Neuronal stem cell (in vitro differentiated cells): ENCODE data around the gene STEAP1B.

ENCODE experiments used
- DNase-seq: peaks from one replicate; pipeline ENCODE4 v3.0.0-alpha.2; 2013; ENCODE audit warnings: low spot score
- H2AFZ ChIP-seq: one replicate; pipeline ENCODE4 v1.6.1; 2013; ENCODE audit warnings: mild to moderate bottlenecking, low read length, inconsistent platforms
- H2AK5ac ChIP-seq: 2 replicates; pipeline ENCODE4 v1.6.1; 2013; ENCODE audit warnings: low read depth, mild to moderate bottlenecking, inconsistent platforms, low read length, moderate library complexity, mixed read lengths
- H2BK120ac ChIP-seq: 2 replicates; pipeline ENCODE4 v1.6.1; 2013; ENCODE audit warnings: low read depth, mild to moderate bottlenecking, inconsistent platforms, low read length, moderate library complexity, mixed read lengths
- H2BK12ac ChIP-seq: one replicate; pipeline ENCODE4 v1.6.1; 2013; ENCODE audit warnings: low read length, inconsistent platforms
- H2BK15ac ChIP-seq: 2 replicates; pipeline ENCODE4 v1.6.1; 2013; ENCODE audit warnings: mild to moderate bottlenecking, low read length, inconsistent platforms, mixed read lengths
- H2BK5ac ChIP-seq: one replicate; pipeline ENCODE4 v1.6.1; 2013; ENCODE audit warnings: inconsistent platforms, mild to moderate bottlenecking, low read length, moderate library complexity
- H3K14ac ChIP-seq: one replicate; pipeline ENCODE4 v1.6.1; 2013; ENCODE audit warnings: low read length, inconsistent platforms
- H3K18ac ChIP-seq: 2 replicates; pipeline ENCODE4 v1.6.1; 2013; ENCODE audit warnings: low read length, inconsistent platforms
- H3K23ac ChIP-seq: 2 replicates; pipeline ENCODE4 v1.6.1; 2013; ENCODE audit warnings: low read depth, mild to moderate bottlenecking, mixed read lengths, low read length, inconsistent platforms; ENCODE audit not compliant: poor library complexity
- H3K27ac ChIP-seq: replicated peaks from 3 replicates; pipeline ENCODE4 v1.5.1; 2013; ENCODE audit warnings: low read length, inconsistent platforms
- H3K27me3 ChIP-seq, 3 experiments: 2 replicates each; pipeline ENCODE4 v1.6.1; 2013; ENCODE audit warnings: low read length in 3 of 3, mild to moderate bottlenecking in 2 of 3, inconsistent platforms in 1 of 3, low read depth in 1 of 3, mixed read lengths in 1 of 3, moderate library complexity in 1 of 3; ENCODE audit not compliant: control insufficient read depth in 3 of 3, insufficient read depth in 3 of 3
- H3K36me3 ChIP-seq, 2 donors: replicated peaks in 1 of 2; 2 replicates each; pipeline ENCODE4 v1.6.1; 2013; ENCODE audit warnings: low read length in 2 of 2; ENCODE audit not compliant: control insufficient read depth in 2 of 2, insufficient read depth in 2 of 2
- H3K4ac ChIP-seq: 2 replicates; pipeline ENCODE4 v1.6.1; 2013; ENCODE audit warnings: inconsistent platforms, mild to moderate bottlenecking, low read length, moderate library complexity
- H3K4me1 ChIP-seq, 2 donors: 1 replicate in 1 of 2; 2 replicates in 1 of 2; pipeline ENCODE4 v1.6.1; 2013; ENCODE audit warnings: low read length in 2 of 2, low read depth in 1 of 2; ENCODE audit not compliant: control insufficient read depth in 2 of 2, insufficient read depth in 1 of 2
- H3K4me2 ChIP-seq: one replicate; pipeline ENCODE4 v1.6.1; 2013; ENCODE audit warnings: mild to moderate bottlenecking, low read length, inconsistent platforms; ENCODE audit not compliant: insufficient read depth, poor library complexity, severe bottlenecking
- H3K4me3 ChIP-seq, 2 donors: 2 replicates each; pipeline ENCODE4 v1.5.1; 2013; ENCODE audit warnings: low read length in 2 of 2, mild to moderate bottlenecking in 2 of 2, inconsistent platforms in 1 of 2, moderate library complexity in 1 of 2
- H3K79me1 ChIP-seq: one replicate; pipeline ENCODE4 v1.6.1; 2013; ENCODE audit warnings: low read depth, mild to moderate bottlenecking, inconsistent platforms, low read length, moderate library complexity
- H3K9ac ChIP-seq: one replicate; pipeline ENCODE4 v1.6.1; 2013; ENCODE audit warnings: mild to moderate bottlenecking, low read depth, low read length, inconsistent platforms; ENCODE audit not compliant: poor library complexity
- H3K9me3 ChIP-seq, 2 donors: replicated peaks in 1 of 2; 2 replicates each; pipeline versions ENCODE3 to v1.6.1; 2013; ENCODE audit warnings: low read length in 2 of 2, mild to moderate bottlenecking in 2 of 2, inconsistent platforms in 1 of 2, low read depth in 1 of 2, mixed read lengths in 1 of 2, moderate library complexity in 1 of 2; ENCODE audit not compliant: control insufficient read depth in 2 of 2, insufficient read depth in 1 of 2
- H4K8ac ChIP-seq: one replicate; pipeline ENCODE4 v1.6.1; 2013; ENCODE audit warnings: low read depth, mild to moderate bottlenecking, inconsistent platforms, low read length, moderate library complexity
- H4K91ac ChIP-seq: one replicate; pipeline ENCODE4 v1.6.1; 2013; ENCODE audit warnings: low read length, low read depth, mild to moderate bottlenecking, inconsistent platforms; ENCODE audit not compliant: poor library complexity
- WGBS, 2 donors: extraction: QIAGEN DNeasy Blood & Tissue Kit; methylation state at CpG; one replicate each; pipeline ENCODE4 v1.1.7; 2013; ENCODE audit warnings: missing lambda C conversion rate in 2 of 2, mixed read lengths in 1 of 2; ENCODE audit not compliant: insufficient read length in 2 of 2, insufficient replicate concordance in 1 of 2; ENCODE audit errors: extremely low coverage in 2 of 2; 5-methylcytosine and 5-hydroxymethylcytosine counted together

The STEAP1B gene

DNA sequence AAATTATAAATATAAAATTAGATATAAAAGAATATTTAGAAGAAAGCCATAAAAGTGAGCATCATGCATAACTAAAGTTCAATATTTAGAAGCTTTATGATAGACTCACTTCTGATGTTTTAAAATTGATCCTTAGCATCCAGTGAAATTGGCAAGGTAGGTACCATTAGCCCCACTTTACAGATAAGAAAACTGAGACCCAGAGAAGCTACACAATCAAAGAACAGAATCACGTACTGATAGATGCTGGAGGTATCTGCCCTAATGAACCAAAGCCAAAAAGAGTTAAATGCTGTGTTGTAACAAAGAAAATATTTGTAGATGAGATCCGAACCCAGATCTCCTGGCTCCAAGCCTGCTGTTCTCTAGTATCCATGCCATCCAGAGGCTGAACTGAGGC lies 100.4 kb downstream of the STEAP1B start:
- no peaks in the 10 kb centered on the region for H3K9me3 ChIP-seq
- no peak overlapping the region for H2BK12ac ChIP-seq
- no peaks in the 10 kb centered on the region for H3K4me1 ChIP-seq
- no peaks in the 10 kb centered on the region for H3K27me3 ChIP-seq
- no peak overlapping the region for H3K4me3 ChIP-seq
- no peak overlapping the region for H4K8ac ChIP-seq
- H3K36me3 ChIP-seq, result no peaks in the 10 kb centered on the region
- no peak overlapping the region for H3K4me2 ChIP-seq
- DNase-seq, result no peak
- H3K4ac ChIP-seq, result no peak overlapping the region
- no peak overlapping the region for H2BK5ac ChIP-seq
- H2BK120ac ChIP-seq, result no peak overlapping the region
- H3K23ac ChIP-seq, result no peak overlapping the region
- no peak overlapping the region for H2AFZ ChIP-seq
- no peak overlapping the region for H3K14ac ChIP-seq
- no peaks in the 10 kb centered on the region for H3K79me1 ChIP-seq
- no peak overlapping the region for H3K27ac ChIP-seq
- WGBS, 2 donors, result no CpG with 5 or more reads among the region's 2 CpGs
- no peak overlapping the region for H3K18ac ChIP-seq
- H3K9ac ChIP-seq, result no peak overlapping the region
- H2AK5ac ChIP-seq, result no peak overlapping the region
- no peak overlapping the region for H4K91ac ChIP-seq
- no peak overlapping the region for H2BK15ac ChIP-seq

DNA sequence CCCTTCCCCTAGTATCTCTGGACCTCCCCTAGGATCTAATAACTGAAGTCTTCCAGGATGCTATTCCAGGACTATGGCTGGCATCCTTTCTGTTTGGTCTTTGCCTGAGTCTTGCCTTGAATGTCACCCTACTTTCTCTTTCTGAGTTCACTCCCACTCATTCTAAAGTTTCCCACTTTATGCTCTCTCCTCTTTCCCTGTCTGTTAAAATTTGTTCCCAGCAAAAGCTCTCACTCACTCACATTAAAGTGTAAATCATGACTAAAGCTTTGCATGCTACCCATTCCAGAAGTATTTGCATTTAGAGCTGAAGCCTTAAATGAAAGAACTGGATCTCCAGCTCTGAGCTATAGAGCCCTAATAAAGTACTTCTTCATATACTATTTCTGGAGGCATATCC lies 100.9 kb downstream of the STEAP1B start:
- Histone ChIP-seq H2BK12ac (no peak overlapping the region), H3K79me1 (no peaks in the 10 kb centered on the region), H2BK120ac (no peak overlapping the region), H3K27ac (no peak overlapping the region), H3K9me3 (no peaks in the 10 kb centered on the region), H3K18ac (no peak overlapping the region), H4K91ac (no peak overlapping the region), H3K9ac (no peak overlapping the region), H3K27me3 (no peaks in the 10 kb centered on the region), H3K4ac (no peak overlapping the region), H3K23ac (no peak overlapping the region), H2BK15ac (no peak overlapping the region), H4K8ac (no peak overlapping the region), H2BK5ac (no peak overlapping the region), H2AK5ac (no peak overlapping the region), H2AFZ (no peak overlapping the region), H3K4me2 (no peak overlapping the region), H3K14ac (no peak overlapping the region), H3K4me3 (no peak overlapping the region), H3K36me3 (no peaks in the 10 kb centered on the region), H3K4me1 (no peaks in the 10 kb centered on the region)
- no peak for DNase-seq

DNA sequence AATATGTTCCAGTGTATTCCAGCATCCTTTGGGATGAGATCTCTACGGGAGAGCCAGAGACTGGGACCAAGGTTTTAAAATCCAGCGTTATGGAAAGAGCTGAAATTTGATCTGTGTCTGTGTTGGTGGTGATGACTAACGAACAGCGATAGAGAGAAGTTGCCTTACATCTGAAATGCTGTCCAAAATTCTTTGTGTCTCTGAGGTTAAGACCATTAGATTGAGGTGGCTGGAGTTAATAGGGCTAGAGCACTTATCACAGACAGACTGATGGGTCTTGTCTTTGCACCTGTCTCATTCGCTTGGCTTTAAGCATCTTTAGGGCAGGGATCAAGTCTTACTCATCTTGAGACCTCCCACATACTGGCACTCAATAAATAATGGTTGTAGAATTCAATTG lies 102.0 kb downstream of the STEAP1B start:
- Histone ChIP-seq H3K14ac (no peak overlapping the region), H3K79me1 (no peaks in the 10 kb centered on the region)
- no CpG with 5 or more reads among the region's 5 CpGs for WGBS, 2 donors

DNA sequence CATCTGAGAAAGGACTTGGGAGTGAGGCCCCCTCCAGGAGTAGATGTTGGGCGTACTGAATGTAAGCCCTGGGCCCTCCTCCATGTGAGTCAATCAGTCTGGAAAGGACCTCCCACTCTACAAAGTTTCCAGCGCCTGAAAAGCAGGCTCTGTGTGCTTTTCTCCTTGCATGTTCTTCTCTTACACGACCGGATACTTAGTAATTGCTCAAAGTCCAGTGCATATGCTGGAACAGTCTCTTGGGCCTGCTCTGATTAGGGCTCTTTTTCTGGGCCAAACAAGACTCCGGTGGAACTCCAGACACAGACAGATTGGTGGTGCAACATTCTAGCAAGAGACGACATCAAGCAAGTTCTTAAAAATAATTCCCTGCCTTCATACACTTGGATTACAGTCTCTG lies 104.8 kb downstream of the STEAP1B start:
- Histone ChIP-seq H2BK120ac (no peak overlapping the region), H2BK15ac (no peak overlapping the region), H3K4me3 (no peak overlapping the region), H3K27me3 (no peaks in the 10 kb centered on the region), H4K8ac (no peak overlapping the region), H3K18ac (no peak overlapping the region), H3K4me2 (no peak overlapping the region), H3K4me1 (peaks cover 0 to 4% of the 10 kb centered on the region in 2 donors), H3K9ac (no peak overlapping the region), H2BK12ac (no peak overlapping the region), H3K9me3 (no peaks in the 10 kb centered on the region), H2AK5ac (no peak overlapping the region), H4K91ac (no peak overlapping the region), H3K79me1 (no peaks in the 10 kb centered on the region), H3K36me3 (no peaks in the 10 kb centered on the region), H2BK5ac (no peak overlapping the region), H2AFZ (no peak overlapping the region), H3K4ac (no peak overlapping the region), H3K27ac (no peak overlapping the region), H3K14ac (no peak overlapping the region), H3K23ac (no peak overlapping the region)
- WGBS, 2 donors, result no CpG with 5 or more reads among the region's 6 CpGs
- no peak for DNase-seq

More for the DNA sequence above, 102.0 kb downstream of the STEAP1B start:
- Histone ChIP-seq H3K4me3 (no peak overlapping the region), H2BK12ac (no peak overlapping the region), H2BK120ac (no peak overlapping the region), H3K23ac (no peak overlapping the region), H4K91ac (no peak overlapping the region), H3K36me3 (no peaks in the 10 kb centered on the region), H3K9me3 (no peaks in the 10 kb centered on the region), H2BK5ac (no peak overlapping the region), H3K18ac (no peak overlapping the region), H3K4me2 (no peak overlapping the region), H3K27ac (no peak overlapping the region), H3K4me1 (peaks cover 0 to 1% of the 10 kb centered on the region in 2 donors), H3K4ac (no peak overlapping the region), H2BK15ac (no peak overlapping the region), H3K27me3 (no peaks in the 10 kb centered on the region), H4K8ac (no peak overlapping the region), H2AK5ac (no peak overlapping the region), H2AFZ (no peak overlapping the region), H3K9ac (no peak overlapping the region)
- no peak for DNase-seq
